ACC112 (cell line): ENCODE data around the gene CCL7.

Experiments used
- H2AFZ ChIP-seq: fragments of 200-600 bp; sonication (generic); one replicate; pipeline ENCODE4 v1.6.0; 2017; ENCODE audit warnings: antibody characterized with exemption, low read length; ENCODE audit not compliant: unreplicated experiment
- H3K27ac ChIP-seq: fragments of 200-600 bp; sonication (generic); 2 replicates; pipeline ENCODE4 v1.5.1; 2014; ENCODE audit warnings: low read depth, mild to moderate bottlenecking, antibody characterized with exemption, low read length, moderate library complexity
- H3K27me3 ChIP-seq: fragments of 200-600 bp; sonication (generic); 2 replicates; pipeline ENCODE4 v1.6.1; 2014; ENCODE audit warnings: mild to moderate bottlenecking, antibody characterized with exemption, low read length, moderate library complexity, mixed read lengths; ENCODE audit not compliant: insufficient read depth
- H3K36me3 ChIP-seq: fragments of 200-600 bp; sonication (generic); 2 replicates; pipeline ENCODE4 v1.6.1; 2016; ENCODE audit warnings: mild to moderate bottlenecking, antibody characterized with exemption, low read length, moderate library complexity, mixed read lengths; ENCODE audit not compliant: insufficient read depth
- H3K4me1 ChIP-seq: fragments of 200-600 bp; sonication (generic); one replicate; pipeline ENCODE4 v1.6.1; 2016; ENCODE audit warnings: low read length, mixed read lengths; ENCODE audit not compliant: insufficient read depth, unreplicated experiment, control insufficient read depth
- H3K4me3 ChIP-seq: fragments of 200-600 bp; sonication (generic); 2 replicates; pipeline ENCODE4 v1.5.1; 2014; ENCODE audit warnings: mild to moderate bottlenecking, low read depth, low read length
- H3K79me2 ChIP-seq: fragments of 200-600 bp; sonication (generic); one replicate; pipeline ENCODE4 v1.6.0; 2016; ENCODE audit warnings: low read length; ENCODE audit not compliant: control insufficient read depth, unreplicated experiment, insufficient read depth

CCL7 gene

DNA sequence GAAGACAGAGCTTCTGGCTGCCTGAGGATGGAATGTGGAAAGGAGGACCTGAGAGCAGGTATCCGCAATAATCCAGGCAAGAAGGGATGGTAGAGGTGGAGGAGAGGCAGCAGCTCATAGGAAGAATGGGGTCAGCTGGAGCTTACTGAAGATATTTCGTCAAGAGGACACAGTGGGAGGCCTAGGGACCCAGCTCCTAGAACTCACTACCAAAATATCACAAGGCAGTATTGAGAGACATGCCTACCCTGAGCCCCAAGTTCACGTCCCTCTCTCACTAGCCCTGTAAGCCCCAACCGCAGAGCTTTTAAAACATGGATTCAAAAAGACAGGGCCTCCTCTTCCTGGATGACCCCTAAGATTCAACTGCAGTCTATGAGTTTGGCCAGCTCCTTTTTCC, 35.0 kb downstream of the CCL7 start:
- Histone ChIP-seq H3K27me3 (no peaks in the 10 kb centered on the region), H3K4me3 (no peak overlapping the region), H3K36me3 (no peaks in the 10 kb centered on the region), H3K79me2 (no peaks in the 10 kb centered on the region), H3K27ac (no peak overlapping the region), H3K4me1 (peaks cover 49% of the 10 kb centered on the region), H2AFZ (no peak overlapping the region)

DNA sequence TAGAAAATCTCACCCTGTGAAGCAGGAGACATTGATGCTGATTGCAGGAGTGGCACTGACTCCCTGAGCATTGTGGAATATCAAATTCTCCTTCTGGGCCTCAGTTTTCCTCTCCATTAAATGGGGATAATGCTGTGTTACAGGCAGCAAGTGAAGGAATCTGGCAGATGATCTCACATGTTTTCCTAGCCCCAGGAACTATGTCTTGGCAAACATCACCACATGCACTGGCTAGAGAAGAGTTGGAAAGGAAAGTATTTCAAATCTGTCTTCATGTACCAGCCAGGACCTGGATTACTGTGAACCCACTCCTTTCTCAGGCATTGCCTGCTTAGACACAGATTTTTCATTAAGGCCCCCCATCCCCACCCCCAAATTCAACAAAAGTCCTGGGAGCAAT, 35.6 kb downstream of the CCL7 start:
- peaks cover 45% of the 10 kb centered on the region for H3K4me1 ChIP-seq
- no peak overlapping the region for H3K4me3 ChIP-seq

DNA sequence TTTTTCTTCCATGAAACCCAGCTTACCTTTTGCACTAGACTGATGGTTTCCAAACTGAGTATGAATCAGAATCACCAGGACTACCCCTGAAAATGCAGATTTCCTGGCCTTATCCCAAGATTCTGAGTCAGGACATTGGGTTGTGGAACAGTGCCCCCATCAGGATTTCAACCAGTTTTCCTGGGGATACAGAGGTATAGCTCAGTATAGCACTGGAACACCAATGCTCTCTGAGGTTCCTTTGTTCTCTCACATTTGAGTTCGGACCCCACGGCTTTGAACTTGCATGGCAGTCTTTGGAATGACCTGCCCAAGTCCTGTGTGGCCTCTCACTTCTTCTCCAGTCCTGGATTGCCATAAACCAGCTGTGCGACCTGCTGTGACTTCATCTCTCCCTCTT, 36.4 kb downstream of the CCL7 start:
- Histone ChIP-seq H3K27me3 (no peaks in the 10 kb centered on the region), H2AFZ (no peak overlapping the region), H3K4me3 (peak overlapping the region; percentile 45; the same call in 1 of the 2 replicates), H3K27ac (peak overlapping the region; percentile 83), H3K79me2 (no peaks in the 10 kb centered on the region), H3K36me3 (no peaks in the 10 kb centered on the region), H3K4me1 (peaks cover 46% of the 10 kb centered on the region)

More for the DNA sequence above, 35.6 kb downstream of the CCL7 start:
- no peaks in the 10 kb centered on the region for H3K36me3 ChIP-seq
- no peak overlapping the region for H3K27ac ChIP-seq
- H3K27me3 ChIP-seq: no peaks in the 10 kb centered on the region
- H2AFZ ChIP-seq: no peak overlapping the region
- H3K79me2 ChIP-seq: no peaks in the 10 kb centered on the region

DNA sequence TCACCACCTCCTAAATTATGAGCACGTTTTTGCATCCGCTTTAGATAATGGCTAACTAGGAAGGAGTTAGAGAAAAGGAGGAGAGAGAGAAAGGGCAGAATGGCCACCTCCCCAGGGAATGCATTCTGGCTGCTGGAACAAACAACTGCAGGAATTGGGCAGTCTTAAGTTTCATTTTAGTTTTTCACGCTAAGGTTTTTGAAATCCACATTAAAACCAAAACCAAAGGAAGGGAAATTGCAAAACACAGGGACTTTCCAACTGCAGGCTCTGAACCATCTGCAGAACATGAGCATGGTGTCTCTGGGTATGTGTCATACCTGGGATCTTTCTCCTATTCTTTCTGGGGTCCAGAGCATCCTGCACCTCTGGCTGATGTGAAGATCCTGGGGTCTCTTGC, 37.1 kb downstream of the CCL7 start:
- no peaks in the 10 kb centered on the region for H3K27me3 ChIP-seq
- H3K27ac ChIP-seq: peak overlapping the region; percentile 83
- H3K36me3 ChIP-seq: no peaks in the 10 kb centered on the region
- no peaks in the 10 kb centered on the region for H3K79me2 ChIP-seq
- peak overlapping the region; percentile 45; the same call in 1 of the 2 replicates for H3K4me3 ChIP-seq
- H2AFZ ChIP-seq: no peak overlapping the region
- peaks cover 49% of the 10 kb centered on the region for H3K4me1 ChIP-seq

DNA sequence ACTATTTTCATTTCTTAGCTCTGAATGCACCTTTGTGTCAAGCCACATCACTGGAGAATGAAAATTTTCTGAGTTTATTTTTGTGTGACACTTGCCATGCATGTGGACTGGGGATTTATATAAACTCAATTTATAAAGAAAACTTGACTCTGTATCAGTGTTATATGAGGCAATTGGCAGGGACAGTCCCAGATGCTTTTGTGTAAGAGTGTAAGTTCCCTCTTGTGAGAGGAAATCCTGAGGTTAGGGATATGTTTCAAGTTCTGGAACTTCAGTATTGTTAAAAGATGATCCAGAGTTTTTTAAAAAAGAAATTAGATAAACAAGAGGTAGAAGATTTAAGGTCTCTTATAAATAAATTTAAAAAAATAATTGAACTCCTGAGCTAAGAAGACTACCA, 38.4 kb downstream of the CCL7 start:
- H3K79me2 ChIP-seq: no peaks in the 10 kb centered on the region
- H3K27ac ChIP-seq: peak overlapping the region; percentile 83; the same call in 1 of the 2 replicates
- no peak overlapping the region for H2AFZ ChIP-seq
- H3K4me1 ChIP-seq: peaks cover 61% of the 10 kb centered on the region
- H3K4me3 ChIP-seq: no peak overlapping the region
- no peaks in the 10 kb centered on the region for H3K27me3 ChIP-seq
- no peaks in the 10 kb centered on the region for H3K36me3 ChIP-seq

DNA sequence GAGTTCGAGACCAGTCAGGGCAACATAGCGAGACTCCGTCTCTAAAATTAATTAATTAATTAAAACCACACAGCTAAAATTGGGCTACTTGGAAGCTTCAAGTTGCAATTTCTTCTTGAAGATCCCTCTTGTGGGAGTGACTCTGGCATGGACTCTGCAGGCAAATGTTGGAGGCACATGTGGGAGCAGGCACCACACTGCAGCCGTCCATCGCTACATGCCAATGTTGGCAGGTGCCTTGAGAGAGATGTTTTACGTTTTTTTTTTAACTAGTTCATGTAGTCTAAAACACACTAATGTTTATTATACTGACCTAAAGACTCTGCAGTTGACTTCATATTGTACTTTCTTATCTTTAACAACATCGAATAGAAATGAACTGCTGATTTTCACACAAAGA, 41.3 kb downstream of the CCL7 start:
- H3K27ac ChIP-seq: peak overlapping the region; percentile 65
- H3K27me3 ChIP-seq: no peaks in the 10 kb centered on the region

DNA sequence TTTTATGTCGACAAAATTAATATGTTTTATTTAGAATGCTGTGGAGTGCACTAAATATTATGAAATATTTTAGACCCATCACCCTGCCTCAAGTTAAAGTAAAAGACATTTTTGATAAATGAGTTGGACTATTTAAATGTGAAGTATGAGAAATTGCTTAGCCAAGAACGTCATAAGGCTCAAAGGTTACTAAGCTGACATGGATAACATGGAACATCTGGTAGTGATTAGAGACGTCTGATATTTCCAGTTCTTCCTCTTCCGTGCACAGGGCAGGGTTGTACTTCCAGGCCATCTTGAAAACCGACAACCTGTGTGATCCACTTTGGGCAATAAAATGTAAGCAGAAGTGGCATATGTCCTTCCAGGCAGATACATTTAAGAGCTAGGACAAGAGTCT, 42.1 kb downstream of the CCL7 start:
- peak overlapping the region; percentile 79 for H3K27ac ChIP-seq
- H3K27me3 ChIP-seq: no peaks in the 10 kb centered on the region
- no peaks in the 10 kb centered on the region for H3K79me2 ChIP-seq
- H3K4me3 ChIP-seq: no peak overlapping the region
- no peak overlapping the region for H2AFZ ChIP-seq
- H3K4me1 ChIP-seq: peaks cover 73% of the 10 kb centered on the region
- H3K36me3 ChIP-seq: no peaks in the 10 kb centered on the region

More for the DNA sequence above, 41.3 kb downstream of the CCL7 start:
- Histone ChIP-seq H3K4me1 (peaks cover 80% of the 10 kb centered on the region), H2AFZ (no peak overlapping the region), H3K79me2 (no peaks in the 10 kb centered on the region), H3K36me3 (no peaks in the 10 kb centered on the region), H3K4me3 (no peak overlapping the region)

DNA sequence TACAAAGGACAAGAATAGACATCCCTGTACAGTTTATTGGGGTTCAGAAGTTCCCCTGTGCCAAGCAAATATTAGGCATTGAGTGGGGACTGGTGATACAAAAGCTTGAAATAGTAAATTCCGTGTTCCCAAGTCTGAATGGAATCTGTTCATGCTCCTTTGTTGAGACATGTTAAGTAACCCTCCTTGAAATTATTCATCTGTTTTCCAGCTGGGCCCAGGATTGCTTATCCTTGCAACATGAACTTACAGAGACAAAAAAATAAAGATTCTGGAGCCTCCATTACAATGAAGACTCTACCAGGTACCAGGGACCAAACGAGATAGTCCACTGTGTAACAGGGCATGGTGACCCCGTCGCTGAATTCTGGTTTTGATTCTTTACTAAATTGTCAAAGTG, 43.1 kb downstream of the CCL7 start:
- Histone ChIP-seq H3K27me3 (no peaks in the 10 kb centered on the region), H3K79me2 (no peaks in the 10 kb centered on the region), H3K27ac (peak overlapping the region; percentile 79)

DNA sequence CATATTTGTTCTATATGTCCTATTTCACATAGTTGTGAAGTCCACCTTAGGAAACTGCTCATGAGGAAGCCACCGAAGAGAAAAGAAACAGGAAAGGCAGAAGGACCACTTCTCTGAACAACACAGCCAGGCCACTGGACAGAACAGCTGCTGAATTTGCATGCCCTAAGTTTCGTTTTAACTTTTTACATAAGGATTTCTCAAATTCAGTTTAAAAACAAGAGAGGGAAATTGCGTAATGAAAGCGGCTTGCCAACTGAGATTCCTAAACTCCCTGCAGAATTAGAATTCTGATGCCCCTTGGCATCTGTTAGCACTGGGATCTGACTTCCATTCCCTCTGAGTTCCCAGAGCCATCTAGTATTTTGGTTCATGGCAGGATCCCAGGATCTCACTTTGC, 44.3 kb downstream of the CCL7 start:
- H3K79me2 ChIP-seq: no peaks in the 10 kb centered on the region
- no peaks in the 10 kb centered on the region for H3K27me3 ChIP-seq
- H3K4me1 ChIP-seq: peaks cover 59% of the 10 kb centered on the region
- no peaks in the 10 kb centered on the region for H3K36me3 ChIP-seq
- peak overlapping the region; percentile 30; the same call in 1 of the 2 replicates for H3K4me3 ChIP-seq
- H2AFZ ChIP-seq: peak overlapping the region; percentile 19
- H3K27ac ChIP-seq: peak overlapping the region; percentile 79

More for the DNA sequence above, 43.1 kb downstream of the CCL7 start:
- H3K4me1 ChIP-seq: peaks cover 63% of the 10 kb centered on the region
- no peaks in the 10 kb centered on the region for H3K36me3 ChIP-seq
- H2AFZ ChIP-seq: no peak overlapping the region
- H3K4me3 ChIP-seq: no peak overlapping the region

DNA sequence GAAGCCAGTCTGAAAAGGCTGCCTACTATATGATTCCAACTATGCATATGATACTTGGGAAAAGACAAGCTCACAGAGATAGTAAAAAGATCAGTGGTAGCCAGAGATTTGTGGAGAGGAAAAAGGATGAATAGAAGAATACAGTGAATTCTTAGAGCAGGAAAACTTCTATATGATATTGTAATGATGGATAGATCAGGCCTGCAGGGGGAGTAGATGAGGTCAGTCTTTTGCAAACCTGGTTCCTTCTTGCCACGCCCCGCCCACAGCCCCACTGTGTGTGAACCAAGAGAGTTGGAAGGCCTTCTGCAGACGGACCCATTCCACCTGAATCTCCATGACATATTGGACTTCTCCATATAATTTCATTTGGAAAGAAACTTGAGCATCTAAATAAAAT, 48.5 kb downstream of the CCL7 start:
- H3K27me3 ChIP-seq: no peaks in the 10 kb centered on the region
- H3K27ac ChIP-seq: no peak overlapping the region
- H3K4me3 ChIP-seq: no peak overlapping the region
- H3K4me1 ChIP-seq: peaks cover 24% of the 10 kb centered on the region
- H2AFZ ChIP-seq: no peak overlapping the region
- H3K79me2 ChIP-seq: no peaks in the 10 kb centered on the region
- no peaks in the 10 kb centered on the region for H3K36me3 ChIP-seq

DNA sequence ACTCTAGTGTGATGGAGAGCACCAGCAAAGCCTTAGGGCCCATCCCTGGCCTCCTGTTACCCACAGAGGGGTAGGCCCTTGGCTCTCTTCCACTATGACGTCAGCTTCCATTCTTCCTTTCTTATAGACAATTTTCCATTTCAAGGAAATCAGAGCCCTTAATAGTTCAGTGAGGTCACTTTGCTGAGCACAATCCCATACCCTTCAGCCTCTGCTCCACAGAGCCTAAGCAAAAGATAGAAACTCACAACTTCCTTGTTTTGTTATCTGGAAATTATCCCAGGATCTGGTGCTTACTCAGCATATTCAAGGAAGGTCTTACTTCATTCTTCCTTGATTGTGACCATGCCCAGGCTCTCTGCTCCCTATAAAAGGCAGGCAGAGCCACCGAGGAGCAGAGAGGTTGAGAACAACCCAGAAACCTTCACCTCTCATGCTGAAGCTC, 49.0 kb downstream of the CCL7 start, which contains the start of gene CCL8:
TSS of gene CCL8 (plus strand) at position 397 of the 445 bp plus-strand sequence. CDS start 67 bp downstream, outside the sequence.
- H3K27ac ChIP-seq: no peak within 1 kb of the TSS
- H3K4me3 ChIP-seq: no peak within 1 kb of the TSS
- no peaks in the 10 kb centered on the region for H3K36me3 ChIP-seq

More for the DNA sequence above, 49.0 kb downstream of the CCL7 start, which contains the start of gene CCL8:
- H3K4me1 ChIP-seq: peaks cover 18% of the 10 kb centered on the region
- no peaks in the 10 kb centered on the region for H3K79me2 ChIP-seq
- no peaks in the 10 kb centered on the region for H3K27me3 ChIP-seq
- H2AFZ ChIP-seq: no peak within 1 kb of the TSS
